IPS-20b (cell line): ENCODE data around the gene BRD7.

Experiments
- H3K27ac ChIP-seq: one replicate; pipeline ENCODE4 v1.5.1; 2013; ENCODE audit warnings: low read length
- H3K27me3 ChIP-seq: 2 replicates; pipeline ENCODE4 v1.6.1; 2013; ENCODE audit warnings: mild to moderate bottlenecking, low read length, inconsistent platforms; ENCODE audit not compliant: insufficient read depth
- H3K36me3 ChIP-seq: 2 replicates; pipeline ENCODE4 v1.6.1; 2013; ENCODE audit warnings: low read depth, mild to moderate bottlenecking, inconsistent platforms, low read length, moderate library complexity; ENCODE audit not compliant: insufficient read depth
- H3K4me1 ChIP-seq: 2 replicates; pipeline ENCODE4 v1.6.1; 2013; ENCODE audit warnings: mild to moderate bottlenecking, control low read depth, inconsistent platforms, low read length, moderate library complexity; ENCODE audit not compliant: insufficient read depth
- H3K4me3 ChIP-seq: 2 replicates; pipeline ENCODE4 v1.5.1; 2013; ENCODE audit warnings: mild to moderate bottlenecking, low read length, inconsistent platforms
- H3K9ac ChIP-seq: 2 replicates; pipeline ENCODE4 v1.6.1; 2013; ENCODE audit warnings: low read depth, mild to moderate bottlenecking, inconsistent platforms, low read length, moderate library complexity
- H3K9me3 ChIP-seq: 2 replicates; pipeline ENCODE4 v1.6.1; 2013; ENCODE audit warnings: mild to moderate bottlenecking, low read depth, low read length, inconsistent platforms; ENCODE audit not compliant: insufficient read depth

Gene BRD7

DNA sequence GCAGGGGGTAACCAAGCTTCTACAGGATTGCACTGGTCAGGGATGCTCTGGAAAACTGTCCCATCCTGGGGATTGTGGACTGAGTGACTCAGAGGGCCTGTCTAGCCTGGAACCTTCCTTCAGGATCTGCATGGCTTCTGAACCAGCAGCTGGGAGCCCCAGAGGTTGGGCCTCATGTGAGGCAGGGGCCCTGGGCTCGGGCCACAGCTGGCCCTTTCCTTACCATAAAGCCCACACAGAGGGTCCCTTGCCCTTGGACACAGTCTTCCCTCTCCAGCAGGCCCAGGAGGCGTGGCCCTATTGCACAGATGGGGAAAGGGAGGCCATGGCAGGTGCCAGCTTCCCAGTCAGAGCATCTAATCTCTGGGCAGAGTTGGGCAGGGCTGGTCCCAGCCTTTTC lies 72.0 kb downstream of the BRD7 start:
- Histone ChIP-seq H3K9ac (no peak overlapping the region), H3K27ac (no peak overlapping the region), H3K4me1 (no peaks in the 10 kb centered on the region; the same call in 1 of the 2 replicates), H3K4me3 (no peak overlapping the region), H3K9me3 (no peaks in the 10 kb centered on the region), H3K27me3 (no peaks in the 10 kb centered on the region), H3K36me3 (no peaks in the 10 kb centered on the region)

DNA sequence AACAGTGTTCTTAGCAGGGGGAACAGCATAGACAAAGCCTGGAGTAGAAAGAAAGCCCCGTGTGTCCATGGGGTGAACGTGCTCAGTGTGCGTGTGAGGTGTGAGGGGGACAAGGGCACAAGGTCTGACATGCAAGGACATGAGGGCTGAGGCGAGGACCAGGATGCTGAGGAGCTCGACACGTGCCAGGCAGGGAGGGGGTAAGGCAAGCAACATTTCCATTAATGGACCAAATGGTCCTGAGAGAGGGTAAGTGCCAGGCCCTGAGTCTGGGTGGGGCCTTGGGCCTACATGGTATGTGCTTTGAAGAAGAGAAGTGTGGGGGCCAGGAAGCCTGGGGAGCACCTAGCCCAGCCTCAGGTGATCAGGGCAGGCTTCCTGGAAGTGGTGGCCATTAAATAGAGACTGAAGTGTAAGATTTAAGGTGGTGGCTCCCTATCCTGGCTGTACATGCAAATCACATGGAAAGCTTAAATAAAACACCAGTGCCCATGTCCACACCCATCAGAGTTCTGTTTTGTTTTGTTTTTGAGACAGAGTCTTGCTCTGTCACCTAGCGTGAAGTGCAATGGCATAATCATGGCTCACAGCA lies 73.2 kb downstream of the BRD7 start:
- H3K27ac ChIP-seq, result no peak overlapping the region
- H3K36me3 ChIP-seq, result no peaks in the 10 kb centered on the region
- no peaks in the 10 kb centered on the region; the same call in 1 of the 2 replicates for H3K4me1 ChIP-seq
- no peaks in the 10 kb centered on the region for H3K9me3 ChIP-seq
- H3K27me3 ChIP-seq, result no peaks in the 10 kb centered on the region
- no peak overlapping the region for H3K4me3 ChIP-seq
- no peak overlapping the region for H3K9ac ChIP-seq

DNA sequence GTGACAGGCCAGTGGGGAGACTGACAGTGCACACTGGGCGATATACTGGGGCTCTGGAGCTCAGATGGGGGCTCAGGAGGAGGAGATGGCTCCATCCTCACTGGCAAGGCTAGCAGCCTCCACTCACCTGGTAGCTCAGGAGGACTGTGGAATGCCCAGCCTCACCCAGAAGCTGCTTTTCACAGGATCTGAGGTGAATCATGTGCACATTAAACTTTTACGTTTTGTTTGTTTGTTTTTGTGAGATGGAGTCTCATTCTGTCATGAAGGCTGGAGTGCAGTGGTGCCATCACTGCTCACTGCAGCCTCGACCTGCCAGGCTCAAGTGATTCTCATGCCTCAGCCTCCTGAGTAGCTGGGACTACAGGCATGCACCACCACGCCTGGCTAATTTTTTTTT lies 73.8 kb downstream of the BRD7 start:
- Histone ChIP-seq H3K27me3 (no peaks in the 10 kb centered on the region), H3K27ac (no peak overlapping the region), H3K4me3 (no peak overlapping the region), H3K9me3 (no peaks in the 10 kb centered on the region), H3K9ac (no peak overlapping the region), H3K4me1 (no peaks in the 10 kb centered on the region; the same call in 1 of the 2 replicates), H3K36me3 (no peaks in the 10 kb centered on the region)

DNA sequence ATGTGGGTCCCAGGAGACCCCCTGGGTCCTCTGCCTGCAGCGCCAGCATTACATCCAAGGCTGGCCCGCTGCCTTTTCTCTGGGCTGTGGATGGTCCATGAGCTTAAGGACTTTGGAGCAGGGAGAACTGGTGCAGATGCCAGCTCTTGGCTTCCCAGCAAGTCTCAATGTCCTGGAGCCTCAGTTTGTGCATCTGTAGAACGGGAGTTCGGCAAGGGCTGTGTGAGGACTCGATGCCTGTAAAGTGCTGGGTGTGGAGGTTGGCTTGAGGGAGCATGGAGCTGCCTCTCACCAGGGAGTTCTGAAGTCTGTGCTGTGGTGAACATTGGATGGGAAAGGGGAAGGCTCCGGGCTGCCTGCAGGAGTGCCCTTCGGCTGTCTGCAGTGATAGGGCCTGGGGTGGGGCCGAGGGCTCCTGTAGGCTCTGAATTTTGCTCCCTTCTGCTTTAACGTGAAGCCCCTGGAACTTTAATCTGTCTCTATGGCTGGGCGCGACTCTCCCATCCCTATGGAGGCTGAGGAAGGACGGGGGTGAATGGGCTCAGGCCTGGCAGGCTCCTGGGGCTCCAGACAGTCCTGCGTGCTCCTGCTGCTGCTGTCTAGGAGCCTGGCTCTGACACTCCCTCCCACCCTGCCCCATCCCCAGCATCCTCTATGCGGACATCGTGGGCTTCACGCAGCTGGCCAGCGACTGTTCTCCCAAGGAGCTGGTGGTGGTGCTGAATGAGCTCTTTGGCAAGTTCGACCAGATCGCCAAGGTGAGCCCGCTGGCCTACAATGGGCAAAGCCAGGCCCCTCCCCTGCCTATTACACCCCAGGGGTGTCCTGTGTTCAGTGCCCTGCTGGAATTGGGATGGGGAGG lies 74.6 kb downstream of the BRD7 start:
- no peak overlapping the region for H3K4me3 ChIP-seq
- H3K4me1 ChIP-seq, result no peaks in the 10 kb centered on the region; the same call in 1 of the 2 replicates
- no peaks in the 10 kb centered on the region for H3K9me3 ChIP-seq
- H3K36me3 ChIP-seq, result no peaks in the 10 kb centered on the region
- no peak overlapping the region for H3K9ac ChIP-seq
- H3K27me3 ChIP-seq, result no peaks in the 10 kb centered on the region
- no peak overlapping the region for H3K27ac ChIP-seq

DNA sequence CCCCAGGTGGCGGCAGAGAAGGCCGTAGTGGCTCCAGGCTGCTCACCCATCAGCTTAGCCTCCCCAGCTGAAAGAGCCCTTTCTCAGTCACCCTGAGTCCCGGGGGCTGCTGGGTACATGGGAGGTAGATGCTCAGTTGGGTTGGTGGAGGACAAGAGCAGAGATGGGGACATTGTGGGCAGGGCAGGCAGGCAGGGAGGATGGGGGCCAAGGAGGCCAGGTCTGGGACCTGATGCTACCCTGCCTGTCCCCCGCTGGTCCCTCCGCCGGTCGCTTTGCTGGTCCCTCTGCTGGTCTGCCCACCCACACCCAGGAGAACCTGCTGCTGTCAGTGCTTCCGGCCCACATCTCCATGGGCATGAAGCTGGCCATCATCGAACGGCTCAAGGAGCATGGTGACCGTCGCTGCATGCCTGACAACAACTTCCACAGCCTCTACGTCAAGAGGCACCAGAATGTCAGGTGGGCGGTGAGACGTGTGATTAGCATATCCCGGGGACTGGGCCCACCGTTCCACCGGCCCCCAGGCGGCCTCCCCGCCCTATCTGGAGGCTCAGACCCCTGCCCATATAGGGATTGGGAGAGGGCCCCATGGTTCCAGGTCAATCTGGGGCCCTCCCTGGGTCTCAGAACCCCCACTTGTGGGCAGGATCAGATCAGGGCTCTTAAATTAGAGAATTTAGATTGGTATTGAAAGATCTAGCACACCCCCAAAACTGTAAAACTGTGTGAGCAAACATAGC lies 75.6 kb downstream of the BRD7 start:
- no peak overlapping the region for H3K9ac ChIP-seq
- no peak overlapping the region for H3K4me3 ChIP-seq
- H3K36me3 ChIP-seq, result no peaks in the 10 kb centered on the region
- H3K4me1 ChIP-seq, result no peaks in the 10 kb centered on the region; the same call in 1 of the 2 replicates
- no peaks in the 10 kb centered on the region for H3K27me3 ChIP-seq
- no peaks in the 10 kb centered on the region for H3K9me3 ChIP-seq
- H3K27ac ChIP-seq, result no peak overlapping the region

DNA sequence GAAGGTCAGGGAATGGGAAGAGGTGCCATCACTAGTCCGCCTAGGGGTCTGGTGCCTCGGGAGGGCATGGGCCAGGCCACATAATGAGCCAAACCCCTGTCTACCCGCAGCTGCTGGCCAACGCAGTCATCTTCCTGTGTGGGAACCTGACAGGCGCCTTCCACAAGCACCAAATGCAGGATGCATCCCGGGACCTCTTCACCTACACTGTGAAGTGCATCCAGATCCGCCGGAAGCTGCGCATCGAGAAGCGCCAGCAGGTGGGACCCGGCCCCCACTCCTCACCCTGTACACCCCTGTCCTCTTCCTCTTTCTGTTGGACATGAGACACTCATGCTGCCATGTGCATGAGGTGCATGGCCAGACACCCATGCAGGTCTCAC lies 76.2 kb downstream of the BRD7 start:
- Histone ChIP-seq H3K36me3 (no peaks in the 10 kb centered on the region), H3K4me1 (no peaks in the 10 kb centered on the region), H3K4me3 (no peak overlapping the region), H3K27me3 (no peaks in the 10 kb centered on the region), H3K27ac (no peak overlapping the region), H3K9ac (no peak overlapping the region), H3K9me3 (no peaks in the 10 kb centered on the region)

DNA sequence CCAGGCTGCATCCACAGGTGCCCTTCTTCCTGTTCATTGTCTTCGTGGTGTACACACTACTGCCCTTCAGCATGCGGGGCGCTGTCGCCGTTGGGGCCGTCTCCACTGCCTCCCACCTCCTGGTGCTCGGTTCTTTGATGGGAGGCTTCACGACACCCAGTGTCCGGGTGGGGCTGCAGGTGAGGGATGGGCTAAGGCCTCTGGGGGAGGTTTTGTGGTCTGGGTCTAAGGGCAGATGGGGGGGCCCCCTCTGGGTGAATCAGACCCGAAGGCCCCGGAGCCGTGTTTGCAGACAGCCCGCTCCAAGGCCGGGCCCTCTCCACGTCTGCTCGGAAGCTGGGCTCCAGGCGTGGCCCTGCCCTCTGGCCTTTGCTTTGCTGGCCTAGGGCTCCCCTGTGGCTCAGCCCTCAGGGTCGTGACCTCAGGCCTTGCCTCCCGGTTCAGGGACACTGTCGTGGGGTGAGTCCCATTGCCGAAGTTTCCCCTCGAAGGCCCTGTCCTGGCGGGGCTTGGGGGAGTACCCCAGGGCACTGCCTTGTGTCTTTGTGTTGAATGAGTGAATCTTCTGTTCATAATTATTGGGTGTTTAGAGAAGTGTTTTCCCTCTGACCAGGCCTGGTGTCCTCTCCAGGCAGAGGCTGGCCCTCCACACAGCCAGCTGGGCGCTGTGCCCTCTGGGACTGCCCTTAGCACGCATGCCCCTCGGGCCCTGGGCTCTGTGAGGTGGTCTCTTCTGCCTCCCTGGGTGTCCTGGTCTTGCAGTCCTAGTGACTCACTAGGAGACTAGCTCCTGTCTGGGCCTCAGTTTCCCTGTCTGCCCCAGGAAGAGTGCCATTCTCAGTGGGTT lies 76.8 kb downstream of the BRD7 start:
- H3K9ac ChIP-seq, result no peak overlapping the region
- H3K36me3 ChIP-seq, result no peaks in the 10 kb centered on the region

DNA sequence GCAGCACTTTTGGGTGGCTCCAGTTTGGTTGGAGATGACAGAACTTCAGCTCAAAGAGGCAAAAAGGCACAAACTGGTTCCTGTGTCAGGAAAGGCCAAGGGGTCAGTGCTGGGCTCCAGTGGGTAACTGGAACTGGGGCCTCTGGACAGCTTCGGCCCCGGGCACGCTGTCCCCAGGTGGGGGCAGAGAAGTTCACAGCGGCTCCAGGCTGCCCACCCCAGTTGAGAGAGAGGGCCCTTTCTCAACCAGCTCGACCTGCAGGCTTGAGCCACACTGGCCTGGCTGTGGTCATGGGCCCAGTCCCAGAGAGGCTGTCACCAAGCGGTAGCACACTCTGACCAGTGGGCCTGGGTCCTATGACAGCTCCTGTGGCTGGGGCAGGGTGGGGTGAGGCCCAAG lies 77.9 kb downstream of the BRD7 start:
- H3K4me3 ChIP-seq, result no peak overlapping the region
- no peak overlapping the region for H3K9ac ChIP-seq
- H3K9me3 ChIP-seq, result no peaks in the 10 kb centered on the region
- H3K36me3 ChIP-seq, result no peaks in the 10 kb centered on the region
- no peak overlapping the region for H3K27ac ChIP-seq
- H3K27me3 ChIP-seq, result no peaks in the 10 kb centered on the region
- no peaks in the 10 kb centered on the region for H3K4me1 ChIP-seq

More for the DNA sequence above, 76.8 kb downstream of the BRD7 start:
- Histone ChIP-seq H3K27me3 (no peaks in the 10 kb centered on the region), H3K27ac (no peak overlapping the region), H3K4me3 (no peak overlapping the region), H3K9me3 (no peaks in the 10 kb centered on the region), H3K4me1 (no peaks in the 10 kb centered on the region)

DNA sequence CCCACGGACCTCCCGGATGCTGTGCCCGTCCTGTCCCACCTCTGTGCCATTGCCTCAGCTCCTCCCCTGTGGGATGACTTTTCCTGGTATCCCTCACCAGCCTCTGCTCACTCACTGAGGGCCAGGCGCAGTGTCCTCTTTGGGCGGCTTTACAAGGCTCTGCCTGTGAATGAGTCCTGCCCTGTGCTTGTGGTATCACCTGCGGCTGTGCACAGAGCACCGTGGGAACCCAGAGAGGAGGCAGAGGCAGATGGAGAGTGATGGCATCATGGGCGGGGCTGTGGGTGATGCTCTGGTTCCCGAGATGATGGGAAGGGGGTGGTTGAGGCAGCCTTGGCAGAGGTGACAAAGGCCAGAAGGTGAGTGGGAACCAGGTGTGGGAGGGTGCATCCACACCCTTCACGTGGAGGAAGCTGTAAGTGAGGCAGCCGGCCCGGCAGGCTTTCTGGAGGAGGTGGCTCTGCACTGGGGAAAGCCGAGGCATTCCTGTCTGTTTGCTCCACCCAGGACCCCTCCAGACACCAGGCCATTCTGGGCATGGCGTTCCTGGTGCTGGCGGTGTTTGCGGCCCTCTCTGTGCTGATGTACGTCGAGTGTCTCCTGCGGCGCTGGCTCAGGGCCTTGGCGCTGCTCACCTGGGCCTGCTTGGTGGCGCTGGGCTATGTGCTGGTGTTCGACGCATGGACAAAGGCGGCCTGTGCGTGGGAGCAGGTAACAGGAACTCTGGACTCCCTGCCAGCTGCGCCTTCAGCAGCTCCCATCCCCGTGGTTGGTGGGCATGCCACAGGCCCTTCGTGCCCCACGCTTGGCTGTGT lies 78.6 kb downstream of the BRD7 start:
- Histone ChIP-seq H3K9ac (no peak overlapping the region), H3K4me3 (no peak overlapping the region), H3K27ac (no peak overlapping the region), H3K36me3 (no peaks in the 10 kb centered on the region), H3K27me3 (no peaks in the 10 kb centered on the region), H3K4me1 (no peaks in the 10 kb centered on the region), H3K9me3 (no peaks in the 10 kb centered on the region)

DNA sequence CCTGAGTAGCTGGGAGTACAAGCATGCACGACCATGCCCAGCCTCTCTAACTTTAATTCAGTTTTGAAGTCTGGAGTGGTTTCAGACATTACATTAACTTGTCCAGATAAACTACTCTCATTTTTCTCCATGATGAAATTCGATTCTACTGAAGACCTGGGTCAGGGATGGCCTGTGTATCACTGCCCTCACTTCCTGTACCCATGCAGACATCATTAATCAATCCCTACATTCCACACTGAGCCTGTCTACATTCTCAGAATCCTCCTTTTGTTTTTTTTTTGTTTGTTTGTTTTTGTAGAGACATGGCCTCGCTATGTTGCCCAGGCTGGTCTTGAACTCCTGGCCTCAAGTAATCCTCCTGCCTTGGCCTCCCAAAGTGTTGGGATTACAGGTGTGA lies 79.9 kb downstream of the BRD7 start:
- no peaks in the 10 kb centered on the region for H3K36me3 ChIP-seq
- no peaks in the 10 kb centered on the region for H3K9me3 ChIP-seq
- H3K27ac ChIP-seq, result no peak overlapping the region
- no peak overlapping the region for H3K4me3 ChIP-seq
- no peak overlapping the region for H3K9ac ChIP-seq
- no peaks in the 10 kb centered on the region for H3K4me1 ChIP-seq
- no peaks in the 10 kb centered on the region for H3K27me3 ChIP-seq

DNA sequence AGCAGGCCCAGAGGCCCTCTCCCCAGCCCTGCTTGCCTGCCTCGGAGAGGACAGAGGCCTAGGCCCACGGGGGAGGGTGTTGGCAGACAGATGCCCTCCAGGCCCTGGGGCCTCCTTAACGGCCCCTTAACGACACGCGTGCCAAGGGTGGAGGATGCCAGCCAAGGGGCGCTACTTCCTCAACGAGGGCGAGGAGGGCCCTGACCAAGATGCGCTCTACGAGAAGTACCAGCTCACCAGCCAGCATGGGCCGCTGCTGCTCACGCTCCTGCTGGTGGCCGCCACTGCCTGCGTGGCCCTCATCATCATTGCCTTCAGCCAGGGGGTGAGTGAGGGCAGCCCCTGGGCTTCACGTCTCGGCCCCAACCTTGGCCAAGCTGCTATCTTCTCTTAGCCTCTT lies 80.8 kb downstream of the BRD7 start:
- Histone ChIP-seq H3K9ac (no peak overlapping the region), H3K4me1 (no peaks in the 10 kb centered on the region), H3K27ac (no peak overlapping the region), H3K9me3 (no peaks in the 10 kb centered on the region), H3K36me3 (no peaks in the 10 kb centered on the region), H3K4me3 (no peak overlapping the region), H3K27me3 (no peaks in the 10 kb centered on the region)
